NCI-H82 treated with DMSO at 0.1 percent for 48 hours (cell line): ENCODE data around the gene CCNK.

Experiments
- DNase-seq: peaks from one replicate; lab custom pipeline; 2025; ENCODE audit not compliant: unreplicated experiment; lab: John Stamatoyannopoulos, UW

Gene CCNK

DNA sequence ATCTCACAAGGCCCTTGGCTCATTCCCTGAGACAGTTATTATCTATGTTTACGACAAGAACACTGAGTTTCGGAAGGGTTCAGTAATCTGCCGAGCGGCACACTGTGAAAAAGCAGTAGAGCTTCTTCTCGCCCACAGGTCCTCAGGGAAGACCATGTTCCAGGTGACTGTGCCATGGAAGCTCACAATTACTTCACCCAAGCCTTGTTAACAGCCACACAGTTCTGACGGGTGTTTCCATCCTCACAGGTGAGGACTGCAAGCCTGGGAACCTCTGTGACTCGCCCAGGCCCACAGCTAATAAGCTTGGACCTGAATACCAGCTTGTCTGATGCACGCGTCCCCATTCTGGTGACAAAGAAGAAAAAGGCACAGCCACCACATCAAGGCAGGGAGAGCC, 15.9 kb upstream of the CCNK start:
- DNase-seq, result no peak

- DNase-seq, result no peak
These were observed 14.5 kb upstream of the CCNK start for GRCh38 chr14:99466758-99467157.

DNA sequence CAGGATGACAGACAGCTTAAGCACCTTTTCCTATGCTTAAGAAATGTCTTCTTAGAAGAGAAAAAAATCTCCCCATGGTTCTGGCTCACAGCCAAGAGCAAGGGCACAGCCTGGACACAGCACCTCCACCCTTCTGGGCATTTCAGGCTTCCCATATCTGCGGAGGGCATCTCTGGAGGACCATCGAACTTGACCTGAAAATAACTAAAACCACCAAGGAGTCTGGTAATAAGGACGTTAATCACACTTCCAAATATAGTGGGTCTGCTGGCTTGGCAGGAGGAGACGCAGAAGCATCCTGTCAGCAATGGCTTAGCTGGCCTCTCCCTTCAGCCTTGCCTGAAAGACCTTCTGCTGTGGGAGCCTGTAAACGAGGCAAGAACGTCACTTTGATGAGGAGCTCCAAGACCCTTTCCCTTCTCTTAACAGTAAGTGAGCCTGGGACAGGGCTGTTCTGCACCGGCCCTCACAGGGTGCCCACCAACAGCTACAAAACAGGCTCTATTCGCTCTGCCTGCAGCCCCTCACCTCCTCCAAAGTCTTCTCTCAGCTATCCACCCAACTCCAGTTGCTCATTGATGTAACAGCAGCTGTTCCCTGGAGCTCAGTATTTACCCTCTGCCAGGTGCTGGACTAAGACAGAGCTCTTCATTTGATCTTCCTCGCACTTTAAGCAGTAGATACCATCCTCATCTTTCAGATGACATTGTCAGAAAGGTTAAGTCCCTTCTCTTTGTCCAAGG, 13.7 kb upstream of the CCNK start:
- DNase-seq, result no peak

GRCh38 chr14:99468081-99468480, 13.1 kb upstream of the CCNK start:
- DNase-seq, result no peak

DNA sequence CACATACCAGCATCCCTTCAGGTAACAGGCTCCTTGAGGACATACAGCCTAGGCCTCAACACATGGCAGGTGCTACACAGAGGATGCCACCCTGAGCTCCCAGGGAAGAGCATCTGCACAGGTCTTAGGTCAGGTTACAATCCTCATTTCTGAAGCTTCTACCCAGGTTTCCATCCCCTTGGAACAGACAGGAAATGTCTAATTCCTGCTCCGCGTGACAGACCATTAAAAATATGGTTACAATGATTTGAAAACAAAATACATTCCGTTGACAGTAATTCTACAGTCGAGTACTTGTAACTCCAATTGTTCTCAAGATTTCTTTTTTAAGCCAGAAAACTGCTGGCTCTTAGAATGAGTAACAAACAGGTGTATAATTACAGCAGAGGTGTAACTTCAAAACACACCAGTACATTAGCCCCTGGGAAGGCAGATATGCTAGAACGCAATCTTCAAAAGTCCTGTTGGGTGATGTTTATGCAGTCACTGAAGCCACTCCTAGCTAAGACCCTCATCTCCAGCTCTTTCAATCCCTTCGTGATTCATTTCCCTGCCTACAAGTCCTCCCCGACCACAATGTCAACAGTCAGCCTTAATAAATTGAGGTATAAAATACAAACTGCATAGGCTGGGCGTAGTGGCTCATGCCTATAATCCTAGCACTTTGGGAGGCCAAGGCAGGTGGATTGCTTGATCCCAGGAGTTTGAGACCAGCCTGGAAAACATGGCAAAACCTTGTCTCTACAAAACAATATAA, 12.2 kb upstream of the CCNK start:
- DNase-seq, result no peak

- no peak for DNase-seq
These were observed 9.5 kb upstream of the CCNK start for GRCh38 chr14:99471731-99472130.

DNA sequence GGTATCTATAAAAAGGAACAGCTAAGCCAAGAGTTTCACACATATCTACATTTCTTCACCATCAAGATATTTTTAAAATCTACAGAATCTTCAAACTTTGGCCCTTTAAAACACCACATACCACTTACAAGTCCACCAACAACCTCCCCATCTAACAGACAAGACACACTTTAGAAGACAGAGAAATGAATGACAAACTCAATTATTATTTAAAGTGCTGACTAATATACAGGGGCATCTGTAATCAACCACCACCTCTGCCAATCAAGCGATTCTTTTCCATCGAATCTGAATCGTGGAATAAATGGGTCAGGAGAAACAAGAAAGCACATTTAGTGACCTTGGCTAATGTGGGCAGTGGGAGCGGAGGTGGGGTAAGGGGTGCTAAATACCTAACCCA, 8.3 kb upstream of the CCNK start:
- no peak for DNase-seq

- DNase-seq, result no peak
These were observed 7.8 kb upstream of the CCNK start for GRCh38 chr14:99473458-99473857.

DNA sequence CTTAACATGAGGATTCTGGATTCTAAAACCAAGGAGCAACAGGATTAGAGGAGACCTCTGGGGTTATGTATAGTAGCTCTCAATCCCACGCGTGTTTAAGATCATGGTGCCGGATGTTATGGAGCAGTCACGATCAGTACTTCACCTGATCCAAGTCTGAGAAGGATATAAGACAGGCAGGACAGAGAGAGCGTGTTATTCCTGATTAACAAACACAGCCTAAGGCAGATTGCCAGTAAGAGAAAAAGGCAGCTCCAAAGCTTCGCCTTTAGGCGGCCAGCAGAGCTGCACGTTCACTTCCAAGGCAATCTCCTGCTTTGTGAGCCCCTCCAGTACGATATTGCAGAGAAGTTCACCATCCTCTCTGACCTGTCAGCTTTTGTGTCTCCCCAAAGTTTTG, 6.0 kb upstream of the CCNK start:
- no peak for DNase-seq

- no peak for DNase-seq
These were observed 5.5 kb upstream of the CCNK start for GRCh38 chr14:99475660-99476059.

GRCh38 chr14:99476864-99477263, 4.3 kb upstream of the CCNK start:
- no peak for DNase-seq

DNA sequence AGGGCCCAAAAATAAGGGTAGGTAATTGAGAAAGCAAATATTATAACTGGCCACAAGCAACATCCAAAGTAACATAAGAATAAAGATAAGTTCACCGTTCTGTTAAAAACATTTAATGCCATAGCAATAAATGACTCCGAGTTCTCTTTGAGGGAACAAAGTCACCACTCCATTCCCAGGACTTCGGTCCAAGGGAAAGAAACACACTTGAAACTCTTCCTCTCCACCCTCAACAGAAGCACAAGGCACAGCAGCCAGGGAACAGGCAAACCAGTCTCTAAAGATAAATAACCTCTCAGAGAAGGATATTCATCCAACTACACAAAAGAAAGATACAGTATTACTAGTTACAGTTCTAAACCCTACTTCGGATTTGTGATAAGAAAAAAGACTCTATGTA, 3.1 kb upstream of the CCNK start:
- no peak for DNase-seq

DNA sequence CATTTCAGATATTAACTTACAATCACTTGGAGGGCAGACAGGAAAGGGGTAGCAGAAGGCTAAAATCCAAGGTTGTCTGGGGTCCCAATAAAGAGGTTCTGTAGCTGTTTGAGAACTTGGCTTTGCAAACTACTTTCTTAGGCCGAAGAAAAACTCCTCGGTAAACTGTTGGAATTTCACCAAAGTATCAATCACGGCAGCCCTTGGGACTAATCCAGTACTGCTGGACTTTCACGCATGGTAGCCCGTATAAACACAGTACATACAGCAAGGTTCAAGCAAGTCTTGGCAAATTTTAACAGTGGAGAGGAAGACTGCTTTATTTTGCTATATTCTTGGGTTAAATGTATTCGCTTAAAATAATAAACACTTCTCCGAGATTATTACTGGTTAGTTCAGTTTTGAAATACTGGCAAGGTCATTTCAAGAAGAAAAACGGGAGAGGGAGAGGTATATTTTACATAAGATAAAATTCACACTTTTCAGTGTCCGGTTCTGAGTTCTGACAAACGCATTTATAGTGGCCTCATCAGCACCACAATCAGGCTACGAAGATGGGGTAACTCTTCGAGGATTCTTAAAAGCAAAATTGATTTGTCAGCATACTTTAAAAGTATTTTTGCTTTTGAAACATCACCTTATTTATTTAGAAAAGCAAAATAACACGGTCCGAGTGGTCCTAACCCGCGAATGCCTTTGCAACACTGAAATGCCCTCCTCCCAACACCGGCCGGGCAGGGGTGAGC, 1.9 kb upstream of the CCNK start:
- DNase-seq, result no peak

DNA sequence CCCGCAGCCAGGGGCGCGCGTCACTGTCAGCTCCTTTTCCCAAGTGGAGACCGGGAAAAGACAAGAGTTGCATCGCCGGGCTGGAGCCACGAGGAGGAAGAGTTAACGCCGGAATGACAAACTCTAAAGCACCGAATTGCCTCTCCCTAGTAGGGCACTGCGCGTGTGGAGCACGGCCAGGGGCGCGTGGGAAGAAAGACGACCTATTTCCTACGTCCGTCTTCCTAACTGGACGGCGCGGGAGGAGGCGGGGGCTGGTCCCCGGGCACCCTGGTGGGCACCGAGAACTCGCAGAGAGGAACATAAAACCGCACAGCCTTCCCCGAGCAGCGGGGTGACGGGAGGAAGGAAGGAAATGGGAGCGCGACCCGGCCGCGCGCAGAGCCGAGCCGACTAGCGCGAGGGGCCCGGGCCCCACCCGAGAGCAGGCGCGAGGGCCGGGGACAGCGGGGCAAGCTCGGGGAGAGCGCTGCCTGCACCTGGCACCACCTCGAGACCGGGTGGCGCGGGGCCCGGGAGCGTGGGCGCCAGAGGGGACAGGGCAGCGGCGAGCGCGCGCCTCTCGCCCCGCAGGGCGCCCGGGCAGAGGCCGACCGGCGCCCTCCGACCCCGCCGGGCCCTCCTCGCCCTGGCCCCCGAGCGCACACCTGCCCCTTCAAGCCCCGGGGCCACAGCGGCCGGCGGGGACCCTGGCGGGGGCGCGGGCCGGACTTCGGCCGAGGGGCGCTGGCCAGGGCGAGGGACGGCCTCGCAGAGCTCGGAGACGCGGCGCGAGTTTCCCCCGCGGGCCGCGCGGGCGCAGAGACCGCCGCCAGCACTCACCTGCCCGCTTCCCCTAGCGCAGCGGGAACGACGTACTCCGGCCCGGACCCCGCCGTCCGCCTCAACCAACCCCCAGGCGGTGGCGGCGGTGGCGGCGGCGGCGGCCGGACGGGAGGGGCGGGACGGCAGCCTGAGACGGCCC, 1.0 kb upstream of the CCNK start, which contains the start of gene SETD3:
TSS of gene SETD3 (minus strand) at position 954 of the 964 bp plus-strand sequence. CDS start 15,054 bp downstream, outside the sequence.
- DNase-seq, result no peak

GRCh38 chr14:99481745-99482099, 513 bp downstream of the CCNK start:
- no peak for DNase-seq

DNA sequence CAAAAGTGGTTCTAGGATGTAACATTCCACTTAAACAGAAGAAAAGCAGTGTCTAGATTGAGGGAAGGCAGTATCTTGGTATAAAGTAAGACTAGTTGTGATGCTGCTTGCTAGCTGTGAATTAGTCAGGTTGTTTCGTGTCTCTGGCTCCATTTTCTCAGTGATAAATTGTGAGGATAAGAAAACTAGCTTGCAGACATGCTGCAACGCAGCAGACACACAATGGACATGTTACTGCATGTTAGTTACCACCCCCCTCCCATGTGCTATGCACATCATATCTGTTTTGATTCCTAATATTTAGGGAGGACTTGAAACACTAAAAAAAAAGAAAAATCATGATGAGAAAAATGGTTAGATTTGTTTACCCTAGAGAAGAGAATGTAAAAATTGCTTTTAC, 2.9 kb downstream of the CCNK start:
- no peak for DNase-seq

- no peak for DNase-seq
These were observed 16.1 kb downstream of the CCNK start for GRCh38 chr14:99497341-99497740.

DNA sequence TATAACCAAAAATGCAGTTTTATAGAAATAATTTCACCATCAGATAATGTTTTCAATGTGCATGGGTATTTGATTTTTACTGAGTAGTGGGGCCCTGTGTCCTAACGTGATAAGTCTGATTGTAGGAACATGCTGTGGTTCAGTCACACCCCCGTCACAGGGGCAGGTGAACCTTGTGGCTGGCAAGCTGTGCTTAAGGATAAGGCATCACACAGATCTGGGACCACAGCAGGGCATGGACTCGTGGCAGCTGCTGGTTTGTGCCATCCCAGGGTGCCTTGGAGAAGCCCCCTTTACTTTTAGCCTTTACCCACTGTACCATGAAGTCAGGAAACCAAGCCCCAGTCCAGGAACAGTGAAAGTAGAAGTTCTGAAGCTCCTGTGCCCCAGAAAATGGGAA, 16.7 kb downstream of the CCNK start:
- no peak for DNase-seq

DNA sequence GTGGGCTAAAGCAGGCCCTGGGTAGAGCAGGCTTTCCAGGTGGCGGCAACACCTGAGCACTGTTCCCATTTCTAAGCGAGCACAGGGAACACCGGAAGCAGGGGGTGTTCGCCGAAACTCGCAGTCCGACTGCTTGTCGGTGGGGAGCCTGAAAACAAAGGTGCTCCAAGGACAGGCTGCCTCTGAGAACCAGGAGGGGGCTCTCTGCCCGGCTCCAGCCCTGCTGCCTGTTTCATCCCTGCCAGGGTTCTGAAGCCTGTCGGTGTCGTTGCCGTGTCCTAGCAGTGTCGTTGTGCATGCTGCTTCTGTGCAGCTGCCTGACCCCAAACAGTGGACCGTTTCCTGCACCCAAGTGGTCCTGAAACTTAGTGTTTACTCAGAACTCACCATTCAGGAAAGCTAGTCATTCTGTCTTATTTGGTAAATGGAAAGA, 21.8 kb downstream of the CCNK start:
- no peak for DNase-seq

DNA sequence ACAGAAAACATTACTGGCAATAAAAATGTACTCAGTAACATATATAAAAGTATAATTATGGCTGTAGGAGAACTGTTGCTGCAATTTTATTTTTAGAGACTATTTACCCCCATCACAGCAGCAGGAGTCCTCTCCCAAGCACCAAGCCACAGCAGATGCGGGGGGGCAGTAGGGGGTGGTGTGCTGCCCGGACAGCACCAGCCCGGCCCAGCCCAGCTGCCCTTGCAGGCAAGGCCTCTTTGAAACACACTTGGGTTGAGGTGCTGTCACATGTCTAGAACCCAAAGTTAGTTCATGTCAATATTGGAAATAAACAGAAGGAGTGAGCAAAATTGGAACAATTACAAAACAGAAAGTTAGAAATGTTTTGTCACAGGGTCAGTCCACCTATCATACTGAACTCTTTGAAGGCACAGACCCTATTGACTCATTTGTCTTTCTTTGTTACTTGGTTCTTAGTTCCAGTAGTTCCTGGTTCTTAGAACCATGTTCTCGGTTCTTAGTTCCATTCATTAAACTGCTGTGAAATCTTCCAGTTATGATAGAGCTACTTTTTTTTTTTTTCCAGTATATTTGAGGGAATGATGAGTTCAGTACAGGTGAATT, 22.7 kb downstream of the CCNK start:
- no peak for DNase-seq
